GM18951 (cell line): ENCODE data around the gene EDNRA.

ENCODE experiments used
- POLR2A ChIP-seq: IDR thresholded peaks from 4 replicates; pipeline ENCODE4 v1.6.1; 2011; ENCODE audit warnings: mild to moderate bottlenecking; ENCODE audit not compliant: insufficient read length, insufficient read depth; ENCODE audit errors: extremely low read depth
- in situ Hi-C: fragments of 300-500 bp; cut with MboI; formaldehyde crosslinking; loops from one replicate; pipeline ENCODE4 v1.12.0; 2022; ENCODE audit warnings: low sequenced_read_pairs, mixed read lengths, inconsistent platforms; ENCODE audit not compliant: unreplicated experiment

The EDNRA gene

GRCh38 chr4:147589586-147589985, 108.7 kb downstream of the EDNRA start:
- in situ Hi-C loops: loop anchor here (25.0 kb wide), 1 partner anchor 427 kb away; no protein-coding TSS in a partner anchor
- TF ChIP-seq POLR2A: no peak

- in situ Hi-C loops: loop anchor here (25.0 kb wide), 1 partner anchor 428 kb away; no protein-coding TSS in a partner anchor
- no peak for TF ChIP-seq POLR2A
Observed at GRCh38 chr4:147590249-147590920, 109.5 kb downstream of the EDNRA start.

GRCh38 chr4:147591106-147591505, 110.2 kb downstream of the EDNRA start:
- TF ChIP-seq POLR2A: no peak
- in situ Hi-C loops: loop anchor here (25.0 kb wide), 1 partner anchor 429 kb away; no protein-coding TSS in a partner anchor

- no peak for TF ChIP-seq POLR2A
Observed at GRCh38 chr4:147594107-147594506, 113.2 kb downstream of the EDNRA start.

More at GRCh38 chr4:147594107-147594506, 113.2 kb downstream of the EDNRA start:
- in situ Hi-C loops: loop anchor here (25.0 kb wide), 1 partner anchor 432 kb away; no protein-coding TSS in a partner anchor
